ENCODE measurements around the gene FYB1.

The FYB1 gene

GRCh38 chr5:39146831-39147540 lies 72.4 kb downstream of the FYB1 start:
- no peak overlapping the region for H3K4me3 ChIP-seq (ENCODE audit: low read length)
- no peak for DNase-seq (ENCODE audit: low read depth)
- TF ChIP-seq, protein P1, sequence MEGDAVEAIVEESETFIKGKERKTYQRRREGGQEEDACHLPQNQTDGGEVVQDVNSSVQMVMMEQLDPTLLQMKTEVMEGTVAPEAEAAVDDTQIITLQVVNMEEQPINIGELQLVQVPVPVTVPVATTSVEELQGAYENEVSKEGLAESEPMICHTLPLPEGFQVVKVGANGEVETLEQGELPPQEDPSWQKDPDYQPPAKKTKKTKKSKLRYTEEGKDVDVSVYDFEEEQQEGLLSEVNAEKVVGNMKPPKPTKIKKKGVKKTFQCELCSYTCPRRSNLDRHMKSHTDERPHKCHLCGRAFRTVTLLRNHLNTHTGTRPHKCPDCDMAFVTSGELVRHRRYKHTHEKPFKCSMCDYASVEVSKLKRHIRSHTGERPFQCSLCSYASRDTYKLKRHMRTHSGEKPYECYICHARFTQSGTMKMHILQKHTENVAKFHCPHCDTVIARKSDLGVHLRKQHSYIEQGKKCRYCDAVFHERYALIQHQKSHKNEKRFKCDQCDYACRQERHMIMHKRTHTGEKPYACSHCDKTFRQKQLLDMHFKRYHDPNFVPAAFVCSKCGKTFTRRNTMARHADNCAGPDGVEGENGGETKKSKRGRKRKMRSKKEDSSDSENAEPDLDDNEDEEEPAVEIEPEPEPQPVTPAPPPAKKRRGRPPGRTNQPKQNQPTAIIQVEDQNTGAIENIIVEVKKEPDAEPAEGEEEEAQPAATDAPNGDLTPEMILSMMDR (conservative IDR thresholded peaks at IDR 0.05; ENCODE audit: low read depth, low read length), result no peak

DNA sequence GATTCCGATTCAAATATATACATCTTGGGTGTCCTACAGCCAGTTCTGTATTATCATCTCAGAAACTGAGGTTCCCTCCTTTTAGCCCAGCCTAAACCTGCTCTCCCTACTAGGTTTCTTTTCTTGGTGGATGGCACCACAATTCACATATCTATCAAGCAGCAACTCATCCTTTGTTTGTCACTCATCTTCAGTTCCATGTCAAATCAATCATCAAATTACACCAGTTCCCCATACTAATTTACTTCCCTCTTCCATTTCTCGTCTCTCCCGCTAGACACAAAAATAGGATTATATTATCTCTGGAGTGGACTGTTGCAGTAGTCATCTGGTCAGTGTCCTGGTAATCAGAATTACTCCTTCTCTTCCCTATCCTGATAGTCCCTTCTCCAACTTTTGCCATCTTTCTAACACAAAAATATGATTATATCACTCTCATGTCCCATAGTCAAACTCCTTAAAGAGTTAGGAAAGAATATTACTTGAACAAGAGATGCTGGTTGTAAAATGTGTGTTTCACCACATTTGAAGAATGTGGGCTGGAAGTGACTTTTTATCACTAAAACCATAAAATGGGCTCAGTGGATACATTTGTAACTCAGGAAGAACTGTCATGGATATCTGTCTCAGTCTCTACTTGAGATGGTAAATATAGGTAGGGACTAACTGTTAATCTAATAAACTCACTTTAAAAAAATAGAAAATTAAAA lies 76.1 kb downstream of the FYB1 start:
- TF ChIP-seq, protein P1 (conservative IDR thresholded peaks at IDR 0.05; ENCODE audit: low read depth, low read length), result no peak
- no peak overlapping the region for H3K4me3 ChIP-seq (ENCODE audit: low read length)
- DNase-seq (ENCODE audit: low read depth), result no peak

- TF ChIP-seq, protein P1 (conservative IDR thresholded peaks at IDR 0.05; ENCODE audit: low read depth, low read length), result no peak
- DNase-seq (ENCODE audit: low read depth), result no peak
- H3K4me3 ChIP-seq (ENCODE audit: low read length), result no peak overlapping the region
Measured at GRCh38 chr5:39140558-39141168, 78.7 kb downstream of the FYB1 start.

- H3K4me3 ChIP-seq (ENCODE audit: low read length), result no peak overlapping the region
- TF ChIP-seq, protein P1 (conservative IDR thresholded peaks at IDR 0.05; ENCODE audit: low read depth, low read length), result no peak
- peak; percentile 59 for DNase-seq (ENCODE audit: low read depth)
Measured at GRCh38 chr5:39138892-39139291, 80.5 kb downstream of the FYB1 start.

- H3K4me3 ChIP-seq (ENCODE audit: low read length), result no peak overlapping the region
- no peak for DNase-seq (ENCODE audit: low read depth)
- TF ChIP-seq, protein P1 (conservative IDR thresholded peaks at IDR 0.05; ENCODE audit: low read depth, low read length), result peak; percentile 35
Measured at GRCh38 chr5:39137819-39138451, 81.4 kb downstream of the FYB1 start.

GRCh38 chr5:39137391-39137790 lies 82.0 kb downstream of the FYB1 start:
- H3K4me3 ChIP-seq (ENCODE audit: low read length), result no peak overlapping the region
- TF ChIP-seq, protein P1 (conservative IDR thresholded peaks at IDR 0.05; ENCODE audit: low read depth, low read length), result no peak
- no peak for DNase-seq (ENCODE audit: low read depth)

Measured in retinal pigment epithelial cell (primary cell).